ENCODE measurements around the gene CEP20.
A peak's percentile ranks its signal among the peaks of the same experiment; 100 is the strongest.
"Not testable (repeated sequence)": the region's sequence is repeated elsewhere in the genome, so short reads cannot be mapped to it uniquely, and the experiment has no call there.

The CEP20 gene

DNA sequence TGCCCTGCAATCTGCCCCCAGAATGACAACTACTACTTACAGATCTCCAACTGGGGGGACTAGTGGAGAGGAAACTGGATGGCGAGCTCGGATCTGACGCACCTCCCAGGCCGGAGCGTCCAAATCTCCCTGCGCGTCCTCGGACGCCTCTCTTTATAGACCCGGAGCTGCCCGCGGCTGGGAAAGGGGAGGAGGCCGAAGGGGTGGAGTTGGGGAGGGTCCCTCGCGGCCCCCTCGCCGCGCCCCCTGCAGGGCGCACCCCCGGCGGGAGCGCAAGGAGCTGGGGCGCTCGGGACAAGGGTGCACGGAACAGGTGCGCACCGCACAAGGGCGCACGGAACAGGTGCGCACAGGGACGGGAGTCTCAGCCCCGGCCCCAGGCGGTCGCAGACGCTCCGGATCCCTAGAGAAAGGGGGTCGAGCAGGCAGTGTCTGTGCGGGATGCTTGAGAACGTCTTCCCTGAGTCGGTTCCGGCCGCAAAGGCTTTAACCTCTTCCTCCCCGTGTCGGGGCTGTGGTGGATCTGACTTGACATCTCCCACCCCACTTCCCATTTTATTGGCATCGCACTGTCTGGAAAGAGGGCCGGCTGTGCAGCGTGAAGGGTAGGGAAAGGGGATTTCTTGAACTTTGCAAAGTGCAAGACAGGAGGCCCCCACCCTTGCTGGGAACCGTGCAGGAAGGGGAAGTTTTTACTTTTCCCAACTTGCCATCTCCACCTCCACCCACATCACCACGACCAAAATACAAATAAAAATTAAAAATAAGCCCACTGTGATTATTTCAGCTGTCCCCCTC lies 31.3 kb downstream of the CEP20 start, which contains the start of gene MYH11:
Gene MYH11, minus strand, starts transcription at position 128 of the 798 bp plus-strand sequence. CDS start 18,776 bp downstream, outside the sequence.
- peak; percentile 35 for DNase-seq

DNA sequence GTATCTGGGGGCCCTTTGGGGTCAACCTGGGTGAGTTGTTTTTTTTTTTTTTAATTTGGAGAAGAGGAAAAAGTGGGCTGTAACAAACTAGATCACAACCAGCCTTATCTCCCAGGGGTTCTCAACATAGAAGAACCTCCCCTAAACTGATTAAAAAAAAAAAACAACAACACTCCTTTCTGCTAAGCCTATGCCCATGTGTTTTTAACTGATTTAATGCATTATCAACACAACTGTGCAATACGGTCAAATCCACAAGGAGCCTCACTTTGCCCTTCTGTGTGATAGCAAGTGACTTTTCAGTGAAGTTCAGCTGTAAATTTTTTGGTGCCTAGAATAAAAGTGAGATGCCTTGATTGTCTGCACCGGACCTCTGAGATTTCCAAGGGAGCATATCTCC lies 32.2 kb downstream of the CEP20 start:
- DNase-seq: no peak

DNA sequence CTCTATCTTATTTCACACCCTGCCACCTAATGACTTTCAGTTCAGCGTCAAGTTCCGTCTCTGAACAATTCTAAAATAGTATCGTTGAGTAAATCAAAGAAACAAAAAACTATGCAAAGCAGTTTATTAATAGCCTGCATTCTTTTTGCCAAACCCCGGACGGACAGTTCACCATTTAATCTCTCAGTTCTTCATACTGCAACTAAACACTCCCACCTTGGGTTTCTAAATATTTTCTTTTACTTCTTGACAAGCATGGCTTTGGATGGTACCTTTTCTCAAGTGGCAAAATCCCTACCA lies 32.7 kb downstream of the CEP20 start:
- no peak for DNase-seq

DNA sequence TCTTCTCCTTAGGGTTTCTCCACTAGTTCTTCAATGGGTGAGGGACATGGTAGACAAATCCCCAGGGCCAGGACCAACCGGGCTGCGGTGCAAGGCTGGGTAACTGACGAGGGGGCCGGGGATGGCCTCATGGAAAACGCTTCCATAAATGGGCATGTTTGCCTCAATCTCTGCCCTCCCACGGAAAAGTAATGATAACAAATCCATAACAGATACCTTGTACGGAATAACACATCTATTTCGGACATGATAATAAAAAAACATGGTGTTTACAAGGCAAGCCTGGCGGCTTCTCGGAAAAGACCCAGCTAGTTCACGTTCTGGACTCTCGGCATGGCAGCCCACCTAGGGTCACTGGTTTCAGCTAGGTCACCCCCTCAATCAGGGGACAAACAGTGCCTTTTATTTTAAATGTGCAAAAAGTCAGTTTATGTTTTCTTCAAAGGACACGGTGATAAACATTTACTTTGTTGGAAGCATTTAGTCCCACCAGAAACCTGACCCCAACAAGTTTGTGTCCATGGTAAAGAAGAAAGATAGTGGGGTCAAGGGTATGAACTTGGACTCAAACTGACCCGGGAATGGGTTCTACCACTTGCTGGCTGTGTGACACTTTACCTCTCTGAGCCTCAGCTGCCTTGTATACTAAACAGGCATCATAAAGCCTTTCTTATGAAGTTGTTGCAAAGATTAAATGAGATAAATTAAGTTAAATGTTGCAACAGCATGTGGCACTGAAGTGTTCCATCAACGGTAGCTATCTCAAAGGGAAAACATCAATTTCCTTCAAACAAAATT lies 33.3 kb downstream of the CEP20 start:
- no peak for DNase-seq

DNA sequence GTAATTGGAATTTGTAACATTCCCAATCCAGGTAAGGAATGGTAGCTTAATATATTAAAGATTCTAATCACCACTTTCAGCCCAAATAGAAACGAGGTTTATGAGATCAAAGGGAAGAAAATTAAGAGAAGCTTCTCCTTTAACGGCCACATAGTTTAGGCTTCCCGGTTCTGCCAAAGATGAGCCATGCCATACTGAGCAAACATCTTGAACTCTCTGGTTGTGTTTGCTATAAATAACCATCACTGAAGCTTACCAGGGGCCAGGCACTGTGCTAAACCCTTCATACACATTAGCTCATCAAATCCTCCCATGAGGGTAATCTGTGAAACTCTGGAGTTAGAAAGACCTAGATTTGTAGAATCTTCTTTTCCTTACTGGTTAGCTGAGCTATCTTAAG lies 34.3 kb downstream of the CEP20 start:
- DNase-seq: no peak

DNA sequence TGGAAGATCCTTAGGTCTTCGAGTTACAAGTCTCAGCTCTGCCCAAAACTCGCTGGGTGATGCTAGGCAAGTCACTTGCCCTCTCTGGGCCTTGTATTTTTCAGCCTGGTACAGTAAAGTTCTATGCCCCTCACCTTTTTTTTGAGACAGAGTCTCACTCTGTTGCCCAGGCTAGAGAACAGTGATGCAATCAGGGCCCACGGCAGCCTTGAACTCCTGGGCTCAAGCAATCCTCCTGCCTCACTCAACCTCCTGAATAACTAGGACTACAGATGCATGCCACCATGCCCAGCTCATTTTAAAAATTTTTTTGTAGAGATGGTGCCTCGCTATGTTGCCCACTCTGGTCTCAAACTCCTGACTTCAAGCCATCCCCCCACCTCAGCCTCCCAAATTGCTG lies 35.4 kb downstream of the CEP20 start:
- no peak for DNase-seq

DNA sequence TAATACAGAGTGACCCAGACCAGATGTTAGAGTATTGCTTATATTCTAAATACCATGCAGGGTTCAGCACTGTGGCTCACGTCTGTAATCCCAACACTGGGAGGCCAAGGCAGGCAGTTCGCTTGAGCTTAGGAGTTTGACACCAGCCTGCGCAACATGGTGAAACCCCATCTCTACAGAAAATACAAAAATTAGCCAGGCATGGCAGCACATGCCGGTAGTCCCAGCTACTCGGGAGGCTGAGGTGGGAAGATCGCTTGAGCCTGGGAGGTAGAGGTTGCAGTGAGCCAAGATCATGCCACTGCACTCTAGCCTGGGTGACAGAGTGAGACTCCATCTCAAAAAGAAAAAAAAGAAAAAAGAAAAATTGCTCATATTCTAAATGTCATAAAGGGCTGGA lies 37.8 kb downstream of the CEP20 start:
- not testable (repeated sequence) for DNase-seq

DNA sequence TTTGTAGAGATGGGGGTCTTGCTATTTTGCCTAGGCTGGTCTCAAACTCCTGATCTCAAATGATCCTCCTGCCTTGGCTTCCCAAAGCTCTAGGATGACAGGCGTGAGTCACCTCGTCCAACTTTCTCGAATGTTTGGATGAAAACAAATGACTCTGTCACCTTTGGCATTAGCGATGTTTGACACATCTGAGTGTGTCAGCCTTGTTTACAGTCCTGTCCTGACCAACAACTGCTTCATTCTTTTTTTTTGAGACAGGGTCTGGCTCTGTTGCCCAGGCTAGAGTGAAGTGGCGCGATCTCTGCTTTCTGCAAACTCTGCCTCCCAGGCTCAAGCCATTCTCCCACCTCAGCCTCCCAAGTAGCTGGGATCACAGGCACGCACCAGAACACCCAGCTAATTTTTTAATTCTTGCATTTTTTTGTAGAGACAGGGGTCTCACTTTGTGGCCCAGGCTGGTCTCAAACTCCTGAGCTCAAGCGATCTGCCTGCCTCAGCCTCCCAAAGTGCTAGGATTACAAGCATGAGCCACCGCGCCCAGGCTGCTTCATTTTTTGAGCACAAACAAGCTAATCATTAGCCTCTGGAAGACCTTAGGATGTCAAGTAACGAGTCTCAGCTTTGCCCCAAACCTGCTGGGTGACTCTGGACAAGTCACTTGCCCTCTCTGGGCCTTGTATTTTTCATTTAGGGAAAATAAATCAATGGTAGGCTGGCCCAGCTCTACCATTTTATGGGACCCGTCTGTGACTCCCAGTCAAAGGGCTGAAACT lies 39.0 kb downstream of the CEP20 start:
- no peak for DNase-seq

DNA sequence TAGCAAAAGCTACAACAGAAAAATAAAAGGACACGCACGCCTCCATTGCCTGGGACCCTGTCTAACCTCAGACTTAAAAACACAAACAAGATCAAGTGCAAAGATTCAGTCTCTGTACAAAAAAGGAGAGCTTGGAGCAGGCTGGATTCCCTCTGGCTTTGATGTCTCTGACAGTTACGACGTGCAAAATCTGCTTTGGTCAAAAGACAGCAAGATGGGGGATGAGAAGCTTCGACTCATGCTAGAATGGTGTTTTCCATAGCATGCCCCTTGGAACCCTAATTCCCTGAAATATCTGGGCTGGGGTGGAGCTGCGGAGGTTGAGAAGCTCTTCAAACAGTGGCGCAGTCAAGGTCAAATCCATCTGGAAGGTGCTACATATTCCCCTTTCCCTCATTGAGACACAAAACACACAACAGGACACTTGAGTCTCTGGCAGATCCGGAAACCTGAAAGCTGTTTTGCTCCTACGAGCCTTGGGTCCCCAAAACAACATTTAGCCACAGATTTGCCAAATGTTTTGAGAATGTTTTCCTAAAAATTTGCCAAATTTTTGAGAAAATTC lies 40.7 kb downstream of the CEP20 start:
- DNase-seq: no peak

DNA sequence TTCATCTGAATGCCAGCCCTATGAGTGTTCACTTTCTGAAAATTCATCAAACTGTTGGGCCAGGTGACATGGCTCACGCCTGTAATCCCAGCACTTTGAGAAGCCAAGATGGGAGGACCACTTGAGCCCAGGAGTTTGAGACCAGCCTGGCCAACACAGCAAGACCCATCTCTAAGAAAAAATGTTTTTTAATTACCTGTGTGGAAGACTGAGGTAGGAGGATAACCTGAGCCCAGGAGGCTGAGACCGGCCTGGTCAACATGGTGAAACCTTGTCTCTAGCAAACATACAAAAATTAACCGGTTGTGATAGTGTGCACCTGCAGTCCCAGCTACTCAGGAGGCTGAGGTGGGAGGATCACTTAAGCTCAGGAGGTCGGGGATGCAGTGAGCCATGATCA lies 41.9 kb downstream of the CEP20 start:
- DNase-seq: no peak

DNA sequence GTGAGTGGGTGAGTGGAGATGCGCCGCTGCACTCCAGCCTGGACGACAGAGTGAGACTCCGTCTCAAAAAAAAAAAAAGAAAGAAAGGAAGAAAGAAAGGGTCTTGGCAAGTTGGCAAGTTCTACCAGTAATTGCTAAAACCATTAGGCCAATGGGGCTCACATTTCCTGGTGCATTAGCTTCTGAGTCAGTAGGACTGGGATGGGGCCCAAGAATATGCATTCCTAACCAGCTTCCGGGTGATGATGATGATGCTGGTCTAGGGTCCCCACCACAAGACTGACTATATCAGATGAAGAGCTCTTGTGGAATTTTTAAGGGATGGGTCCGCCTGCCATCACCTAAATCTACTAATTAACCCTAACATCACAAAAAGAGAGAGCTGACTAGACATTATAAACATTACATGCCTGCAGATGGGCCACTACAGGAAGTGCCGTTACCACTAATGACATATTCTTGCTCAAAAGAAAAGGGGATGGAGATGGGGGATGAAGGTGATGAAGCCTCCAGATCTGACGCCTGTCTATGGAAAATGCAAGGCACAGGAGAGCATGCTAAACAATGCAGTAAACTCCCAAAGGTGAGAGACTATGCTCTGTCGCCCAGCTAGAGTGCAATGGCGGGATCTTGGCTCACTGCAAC lies 44.6 kb downstream of the CEP20 start:
- no peak for DNase-seq

DNA sequence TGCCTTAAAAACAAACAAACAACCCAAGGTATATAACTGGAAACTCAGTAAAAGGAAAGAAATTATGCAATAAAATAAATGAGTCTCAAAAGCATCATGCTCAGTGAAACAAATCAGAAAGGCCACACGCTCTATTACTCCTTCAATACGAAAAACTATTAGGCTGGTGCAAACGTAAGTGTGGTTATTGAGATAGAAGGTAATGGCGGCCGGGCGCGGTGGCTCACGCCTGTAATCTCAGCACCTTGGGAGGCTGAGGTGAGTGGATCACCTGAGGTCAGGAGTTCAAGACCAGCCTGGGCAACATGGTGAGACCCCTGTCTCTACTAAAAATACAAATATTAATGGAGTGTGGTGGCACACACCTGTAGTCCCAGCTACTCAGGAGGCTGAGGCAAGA lies 49.2 kb downstream of the CEP20 start:
- not testable (repeated sequence) for DNase-seq

DNA sequence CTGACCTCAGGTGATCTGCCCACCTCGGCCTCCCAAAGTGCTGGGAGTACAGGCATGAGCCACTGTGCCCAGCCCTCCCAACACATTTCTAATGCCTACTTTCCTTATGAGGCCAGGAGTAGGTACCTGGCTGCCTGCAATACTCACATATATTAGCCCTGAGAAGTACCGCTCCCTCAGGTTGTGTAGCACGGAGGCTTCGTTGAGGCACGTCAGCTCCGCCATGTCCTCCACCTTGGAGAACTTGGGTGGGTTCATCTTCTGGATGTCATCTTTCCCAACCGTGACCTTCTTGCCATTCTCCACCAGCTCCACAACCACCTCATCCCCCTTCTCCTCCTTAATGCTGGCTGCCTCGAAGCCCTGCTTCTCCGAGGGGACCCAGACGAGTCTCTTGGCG lies 50.6 kb downstream of the CEP20 start:
- no peak for DNase-seq

DNA sequence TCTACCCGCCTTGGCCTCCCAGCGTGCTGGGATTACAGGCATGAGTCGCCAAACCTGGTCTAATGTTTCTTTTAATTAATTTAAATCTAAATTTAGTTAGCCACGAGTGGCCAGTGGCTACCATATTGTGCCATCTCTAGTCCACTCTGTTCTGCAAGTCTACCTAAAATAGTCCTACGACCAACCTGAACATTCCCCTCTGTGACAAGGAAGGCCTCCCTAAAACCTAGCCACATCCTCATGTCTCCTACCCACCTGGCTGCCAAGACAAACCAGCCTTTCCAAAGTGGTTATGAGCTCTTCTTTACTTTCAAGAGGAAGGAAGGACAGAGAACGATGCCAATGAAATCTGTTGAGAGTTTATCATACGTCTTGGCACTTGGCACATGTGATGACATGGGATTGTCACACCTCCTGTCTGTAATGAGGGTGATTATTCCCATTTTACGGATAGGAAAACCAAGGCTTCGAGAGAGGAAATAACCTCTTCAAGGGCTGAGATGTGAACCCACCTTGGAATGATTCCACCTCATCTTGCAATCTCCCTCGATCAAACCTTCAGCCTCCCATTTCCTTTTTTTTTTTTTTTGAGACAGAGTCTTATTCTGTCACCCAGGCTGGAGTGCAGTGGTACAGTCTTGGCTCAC lies 51.3 kb downstream of the CEP20 start:
- DNase-seq: no peak

DNA sequence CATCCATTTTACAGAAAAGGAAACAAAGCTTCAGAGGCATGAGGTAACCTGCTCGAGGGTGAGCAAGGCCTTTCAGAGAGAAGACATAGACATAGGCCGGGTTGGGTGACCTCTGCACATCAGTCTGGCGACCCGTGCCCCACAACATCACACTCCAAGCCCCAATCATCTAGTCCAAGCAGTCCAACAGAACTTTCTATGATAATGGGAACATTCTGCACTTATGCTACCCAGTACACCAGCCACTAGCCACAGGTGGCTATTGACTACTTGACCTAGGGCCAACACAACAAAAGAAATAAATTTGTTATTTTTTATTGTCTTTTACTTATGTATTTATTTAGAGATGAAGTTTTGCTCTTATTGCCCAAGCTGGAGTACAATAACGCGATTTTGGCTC lies 52.3 kb downstream of the CEP20 start:
- no peak for DNase-seq

DNA sequence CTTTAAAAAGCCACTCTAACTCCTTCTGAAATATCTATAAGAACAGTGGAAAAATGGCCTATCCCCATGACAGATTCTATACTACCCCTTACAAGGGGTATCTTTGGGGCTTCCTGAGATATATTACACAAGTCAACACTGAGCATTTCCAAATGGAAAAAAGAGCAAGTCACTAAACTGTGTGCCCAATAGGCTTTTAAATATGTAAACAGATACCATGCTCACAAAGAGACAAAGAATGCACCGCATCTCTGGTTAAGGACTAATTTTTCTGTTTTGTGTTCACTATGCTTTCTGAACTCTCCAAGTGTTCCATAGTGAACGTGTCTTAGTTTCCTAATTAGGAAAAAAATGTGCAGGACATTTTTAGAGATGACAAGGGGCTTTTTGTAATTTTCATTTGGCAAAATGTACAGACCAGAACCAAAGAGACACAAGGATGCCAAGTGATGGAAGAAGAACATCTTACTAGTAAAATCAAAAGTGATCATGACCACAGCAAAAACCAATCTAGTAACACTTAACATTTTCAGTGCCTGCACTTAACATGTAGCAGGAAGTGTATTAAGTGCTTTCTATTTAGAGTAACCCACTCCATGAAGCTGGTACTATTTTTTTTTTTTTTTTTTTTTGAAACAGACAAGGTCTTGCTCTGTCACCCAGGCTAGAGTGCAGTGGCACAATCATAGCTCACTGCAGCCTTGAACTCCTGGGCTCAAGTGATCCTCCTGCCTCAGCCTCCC lies 53.1 kb downstream of the CEP20 start:
- no peak for DNase-seq

DNA sequence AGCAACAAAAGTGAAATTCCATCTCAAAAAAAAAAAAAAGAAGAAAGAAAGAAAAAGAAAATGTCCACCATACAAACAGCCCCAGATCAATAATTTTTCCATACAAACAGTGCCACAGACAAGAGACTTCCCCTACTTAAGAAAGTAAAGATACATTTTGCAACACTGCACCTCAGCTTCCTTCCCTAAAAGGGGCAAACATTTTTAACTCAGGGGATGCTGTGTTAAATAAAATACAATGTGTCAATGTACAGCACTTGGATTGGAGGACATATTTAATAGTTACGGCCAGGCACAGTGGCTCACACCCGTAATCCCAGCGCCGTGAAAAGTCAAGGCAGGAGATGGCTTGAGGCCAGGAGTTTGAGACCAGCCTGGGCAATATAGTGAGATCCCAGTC lies 53.9 kb downstream of the CEP20 start:
- no peak for DNase-seq

DNA sequence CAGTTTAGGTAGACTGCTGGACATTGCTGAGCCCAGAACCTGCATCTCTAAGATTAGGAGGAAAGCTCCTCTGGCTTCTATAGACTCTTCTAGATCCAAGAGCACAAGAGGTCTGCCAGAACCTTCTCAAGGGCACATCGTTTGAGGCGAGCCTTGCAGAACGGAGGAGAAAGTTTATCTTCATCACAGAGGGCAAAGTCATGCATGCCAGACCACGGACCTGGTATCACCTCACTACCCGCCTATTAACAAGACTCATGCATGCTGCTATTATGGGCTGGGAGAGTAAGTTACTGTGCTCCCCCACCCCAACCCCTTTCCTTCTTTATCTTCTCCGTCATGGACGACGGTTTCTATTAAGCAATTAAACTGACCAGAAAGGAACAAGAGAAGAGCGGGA lies 54.9 kb downstream of the CEP20 start:
- no peak for DNase-seq

DNA sequence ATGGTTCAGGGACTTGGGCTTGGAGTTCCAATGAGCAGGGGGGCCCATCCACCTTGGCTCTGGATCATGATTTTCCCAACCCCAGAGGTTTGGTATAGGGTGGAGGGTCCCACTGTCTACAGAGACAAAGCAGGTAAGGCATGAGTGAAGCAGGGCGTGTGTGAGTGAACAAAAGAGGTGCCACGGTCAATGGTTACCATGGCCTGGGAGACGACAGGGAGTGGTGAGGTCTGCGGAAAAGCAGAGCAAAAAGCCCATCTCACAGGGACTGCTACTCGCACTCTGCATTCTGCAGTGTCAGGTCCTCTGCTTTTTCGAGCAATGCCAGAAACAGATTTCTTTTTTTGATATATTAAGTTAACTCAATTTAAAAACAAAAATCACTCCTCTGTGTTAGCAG lies 56.2 kb downstream of the CEP20 start:
- DNase-seq: no peak

DNA sequence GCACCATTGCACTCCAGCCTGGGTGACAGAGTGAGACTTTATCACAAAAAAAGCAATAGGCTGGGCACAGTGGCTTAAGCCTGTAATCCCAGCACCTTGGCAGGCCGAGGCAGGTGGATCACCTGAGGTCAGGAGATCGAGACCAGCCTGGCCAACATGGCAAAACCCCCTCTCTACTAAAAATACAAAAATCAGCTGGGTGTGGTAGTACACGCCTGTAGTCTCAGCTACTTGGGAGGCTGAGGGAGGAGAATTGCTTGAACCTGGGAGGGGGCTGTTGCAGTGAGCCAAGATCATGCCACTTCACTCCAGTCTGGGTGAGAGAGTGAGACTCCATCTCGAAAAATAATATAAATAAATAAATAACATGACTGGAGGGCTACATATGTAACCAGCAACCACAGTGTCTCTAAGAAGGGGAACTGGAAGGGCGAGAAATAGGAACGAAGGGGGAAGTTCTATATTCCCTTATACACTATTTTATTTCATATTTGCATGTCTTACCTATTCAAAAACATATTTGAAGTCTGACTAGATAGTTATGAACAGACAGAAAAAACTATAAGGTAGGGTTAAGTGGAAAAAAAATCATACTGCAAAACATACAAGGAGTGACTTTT lies 57.5 kb downstream of the CEP20 start:
- DNase-seq: no peak

DNA sequence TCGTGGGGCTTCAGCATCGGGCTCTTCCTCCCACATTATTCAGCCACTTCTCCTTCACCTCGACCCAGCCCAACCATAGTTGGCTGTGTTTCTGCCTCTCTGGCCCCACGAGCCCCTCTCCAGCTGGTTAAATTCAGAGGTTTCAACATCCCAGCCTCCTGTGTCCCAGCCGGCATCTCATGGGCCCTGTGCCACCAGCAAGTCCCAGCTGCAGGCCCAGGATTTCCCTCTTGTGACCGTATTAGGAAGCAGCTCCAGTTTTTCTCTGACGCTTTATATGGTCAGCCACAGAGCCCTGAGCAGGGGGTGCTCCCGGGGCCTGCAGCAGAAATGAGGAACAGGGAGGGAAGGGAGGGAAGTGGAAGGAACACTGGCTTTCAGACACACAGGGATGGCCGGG lies 58.9 kb downstream of the CEP20 start:
- no peak for DNase-seq

All from eye (tissue), 1 donor.